Keratinocyte (primary cell): ENCODE data around the gene YY1AP1. TPM values are rescaled to one million over a fixed set of nuclear protein-coding genes. Genes with fewer than 3 reads are reported as not detected.
A peak's percentile ranks its signal among the peaks of the same experiment; 100 is the strongest.

Experiments used
- DNase-seq: peaks from one replicate; pipeline ENCODE4 v3.0.0-alpha.2; 2011; ENCODE audit warnings: low read depth, missing footprints, low spot score
- FAIRE-seq: peaks from 2 replicates; lab custom pipeline; 2011; peaks lifted over from hg19 to GRCh38; lab: Jason Lieb, UNC
- H2AFZ ChIP-seq: 2 replicates; pipeline ENCODE4 v1.6.0; 2012; ENCODE audit warnings: low read length, control low read depth, inconsistent platforms; ENCODE audit not compliant: control insufficient read depth
- H3K27ac ChIP-seq: 2 replicates; pipeline ENCODE4 v1.5.1; 2011; ENCODE audit warnings: low read length; ENCODE audit not compliant: control insufficient read depth, insufficient read depth
- H3K27me3 ChIP-seq: 3 replicates; pipeline ENCODE4 v1.6.0; 2011; ENCODE audit warnings: low read length; ENCODE audit not compliant: control insufficient read depth, insufficient read depth; ENCODE audit errors: extremely low read depth
- H3K36me3 ChIP-seq, 2 experiments: 2 replicates in 1 of 2; 3 replicates in 1 of 2; pipeline ENCODE4 v1.5.1; 2011; ENCODE audit warnings: low read length in 2 of 2, mild to moderate bottlenecking in 1 of 2; ENCODE audit not compliant: control insufficient read depth in 2 of 2, insufficient read depth in 2 of 2; ENCODE audit errors: extremely low read depth in 1 of 2
- H3K4me1 ChIP-seq: 3 replicates; pipeline ENCODE4 v1.5.1; 2011; ENCODE audit warnings: low read length; ENCODE audit not compliant: control insufficient read depth, insufficient read depth; ENCODE audit errors: extremely low read depth
- H3K4me2 ChIP-seq: 3 replicates; pipeline ENCODE4 v1.6.0; 2011; ENCODE audit warnings: low read depth, low read length; ENCODE audit not compliant: control insufficient read depth, insufficient read depth; ENCODE audit errors: extremely low read depth
- H3K4me3 ChIP-seq, 3 experiments: fragments of 200-600 bp in 1 of 3; sonication (generic) in 1 of 3; 2 replicates in 2 of 3; 3 replicates in 1 of 3; pipeline ENCODE4 v1.5.1; 2011 to 2016; ENCODE audit warnings: low read length in 3 of 3, mild to moderate bottlenecking in 3 of 3, control low read depth in 2 of 3, inconsistent platforms in 1 of 3, low read depth in 1 of 3, mixed read lengths in 1 of 3, mixed run types in 1 of 3, moderate library complexity in 1 of 3; ENCODE audit not compliant: control insufficient read depth in 2 of 3, insufficient read depth in 2 of 3; ENCODE audit errors: extremely low read depth in 1 of 3
- H3K79me2 ChIP-seq: 2 replicates; pipeline ENCODE4 v1.6.0; 2012; ENCODE audit warnings: low read length; ENCODE audit not compliant: control insufficient read depth, insufficient read depth
- H3K9ac ChIP-seq: 3 replicates; pipeline ENCODE4 v1.6.0; 2011; ENCODE audit warnings: low read length; ENCODE audit not compliant: control insufficient read depth, insufficient read depth; ENCODE audit errors: extremely low read depth
- H3K9me1 ChIP-seq: 3 replicates; pipeline ENCODE4 v1.6.0; 2011; ENCODE audit warnings: low read length; ENCODE audit not compliant: control insufficient read depth, insufficient read depth; ENCODE audit errors: extremely low read depth
- H3K9me3 ChIP-seq: 2 replicates; pipeline ENCODE4 v1.5.1; 2012; ENCODE audit warnings: low read depth, low read length; ENCODE audit not compliant: control insufficient read depth
- H4K20me1 ChIP-seq: 3 replicates; pipeline ENCODE4 v1.6.0; 2011; ENCODE audit warnings: low read length; ENCODE audit not compliant: control insufficient read depth, insufficient read depth; ENCODE audit errors: extremely low read depth
- EZH2 ChIP-seq: IDR thresholded peaks from one replicate; pipeline ENCODE4 v1.6.1; 2012; ENCODE audit warnings: inconsistent platforms, mild to moderate bottlenecking, low read length, moderate library complexity
- dilution Hi-C: fragments of 300-500 bp; cut with MboI; formaldehyde crosslinking; loops from one replicate; pipeline ENCODE4 v1.7.0; 2020; ENCODE audit warnings: low sequenced_read_pairs; ENCODE audit not compliant: extremely low pct_ligation_motif_present
- polyA plus RNA-seq, 5 experiments: library from polyadenylated mRNA; depleted of rRNA in 3 of 5; stranded (reverse) in 3 of 5; stranded (forward) in 1 of 5; unstranded in 1 of 5; fragments of >200 nt; gene quantifications; 1 replicate in 1 of 5; 2 replicates in 3 of 5; 3 replicates in 1 of 5; pipeline versions ENCODE4 v1.2.1 to v1.2.3, GENCODE V29; 2011 to 2012; ENCODE audit warnings: missing spikeins in 2 of 5, low read depth in 1 of 5, low replicate concordance in 1 of 5
- TF ChIP-seq, protein P1 (sequence below), 3 experiments: IDR thresholded peaks in 1 of 3; conservative IDR thresholded peaks in 1 of 3; optimal IDR thresholded peaks in 1 of 3; 2 replicates in 2 of 3; 3 replicates in 1 of 3; pipeline versions ENCODE3 to v1.5.1; 2011; ENCODE audit warnings: low read length in 3 of 3, mild to moderate bottlenecking in 3 of 3, moderate library complexity in 2 of 3, control low read depth in 1 of 3, inconsistent platforms in 1 of 3; ENCODE audit not compliant: insufficient read depth in 2 of 3; ENCODE audit errors: extremely low read depth in 1 of 3

Gene YY1AP1
- polyA plus RNA-seq, 1 donor (not counting 4 experiments of a cell fraction or from before 2014, with no cell fraction given), result 45.2 TPM

- H3K4me1 ChIP-seq, result peaks cover 34% of the 10 kb centered on the region
- no peak for TF ChIP-seq EZH2
- TF ChIP-seq, protein P1, sequence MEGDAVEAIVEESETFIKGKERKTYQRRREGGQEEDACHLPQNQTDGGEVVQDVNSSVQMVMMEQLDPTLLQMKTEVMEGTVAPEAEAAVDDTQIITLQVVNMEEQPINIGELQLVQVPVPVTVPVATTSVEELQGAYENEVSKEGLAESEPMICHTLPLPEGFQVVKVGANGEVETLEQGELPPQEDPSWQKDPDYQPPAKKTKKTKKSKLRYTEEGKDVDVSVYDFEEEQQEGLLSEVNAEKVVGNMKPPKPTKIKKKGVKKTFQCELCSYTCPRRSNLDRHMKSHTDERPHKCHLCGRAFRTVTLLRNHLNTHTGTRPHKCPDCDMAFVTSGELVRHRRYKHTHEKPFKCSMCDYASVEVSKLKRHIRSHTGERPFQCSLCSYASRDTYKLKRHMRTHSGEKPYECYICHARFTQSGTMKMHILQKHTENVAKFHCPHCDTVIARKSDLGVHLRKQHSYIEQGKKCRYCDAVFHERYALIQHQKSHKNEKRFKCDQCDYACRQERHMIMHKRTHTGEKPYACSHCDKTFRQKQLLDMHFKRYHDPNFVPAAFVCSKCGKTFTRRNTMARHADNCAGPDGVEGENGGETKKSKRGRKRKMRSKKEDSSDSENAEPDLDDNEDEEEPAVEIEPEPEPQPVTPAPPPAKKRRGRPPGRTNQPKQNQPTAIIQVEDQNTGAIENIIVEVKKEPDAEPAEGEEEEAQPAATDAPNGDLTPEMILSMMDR (optimal IDR thresholded peaks at IDR 0.05 in 1 of 3, IDR thresholded peaks at IDR 0.05 in 1 of 3, conservative IDR thresholded peaks at IDR 0.05 in 1 of 3; ENCODE audit: extremely low read depth in 1 of 3, insufficient read depth in 2 of 3, low read length in 3 of 3), result no peak
- no peaks in the 10 kb centered on the region for H3K27me3 ChIP-seq
- peaks cover 5% of the 10 kb centered on the region for H3K9me3 ChIP-seq
- H3K9me1 ChIP-seq, result no peaks in the 10 kb centered on the region
- DNase-seq (no peak), FAIRE-seq (no peak)
- dilution Hi-C loops, result no loop called here
- H3K79me2 ChIP-seq, result peaks cover 4% of the 10 kb centered on the region
- no peak overlapping the region for H3K9ac ChIP-seq
- H4K20me1 ChIP-seq, result no peaks in the 10 kb centered on the region
- H2AFZ ChIP-seq, result no peak overlapping the region
- peak overlapping the region; percentile 45 for H3K4me2 ChIP-seq
- H3K36me3 ChIP-seq, result peaks cover 0 to 10% of the 10 kb centered on the region in 2 experiments
- H3K4me3 ChIP-seq, result no peak overlapping the region
- H3K27ac ChIP-seq, result no peak overlapping the region
Measured at GRCh38 chr1:155646307-155646706, 42.3 kb downstream of the YY1AP1 start.

DNA sequence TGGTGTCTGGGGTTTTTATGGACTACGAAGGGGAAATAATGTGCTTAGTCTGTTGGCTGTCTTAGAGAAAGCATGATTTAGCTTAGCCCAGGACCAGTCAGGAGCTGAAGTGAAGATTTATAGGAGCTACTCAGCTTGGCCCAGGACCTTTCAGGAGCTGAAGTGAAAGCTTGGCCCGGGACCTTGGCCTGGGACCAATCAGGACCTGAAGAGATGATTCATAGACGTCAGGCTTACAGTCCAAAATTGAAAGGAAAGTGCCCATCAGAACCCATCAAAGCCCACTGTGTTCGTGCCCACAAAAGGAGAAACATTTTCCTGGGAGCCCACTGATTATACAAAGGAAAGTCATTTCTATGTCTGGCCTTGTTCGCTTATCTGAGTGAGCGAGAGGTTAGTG, 42.9 kb downstream of the YY1AP1 start:
- Histone ChIP-seq H3K9ac (no peak overlapping the region), H3K27me3 (no peaks in the 10 kb centered on the region), H3K4me2 (peak overlapping the region; percentile 18), H3K36me3 (peaks cover 0 to 10% of the 10 kb centered on the region in 2 experiments), H3K4me1 (peaks cover 30% of the 10 kb centered on the region), H3K4me3 (no peak overlapping the region), H3K9me1 (no peaks in the 10 kb centered on the region), H3K79me2 (peaks cover 4% of the 10 kb centered on the region), H3K9me3 (peaks cover 5% of the 10 kb centered on the region), H4K20me1 (no peaks in the 10 kb centered on the region), H3K27ac (no peak overlapping the region), H2AFZ (no peak overlapping the region)
- dilution Hi-C loops, result no loop called here
- TF ChIP-seq, protein P1 (optimal IDR thresholded peaks at IDR 0.05 in 1 of 3, IDR thresholded peaks at IDR 0.05 in 1 of 3, conservative IDR thresholded peaks at IDR 0.05 in 1 of 3; ENCODE audit: extremely low read depth in 1 of 3, insufficient read depth in 2 of 3, low read length in 3 of 3), result no peak
- no peak for TF ChIP-seq EZH2
- DNase-seq (no peak), FAIRE-seq (no peak)
